Loucy (cell line): ENCODE measurements around the gene MRPL24.

Source experiments
- H2AFZ ChIP-seq: fragments of 200-600 bp; sonication (generic); 2 replicates; pipeline ENCODE4 v1.6.0; 2016; ENCODE audit warnings: antibody characterized with exemption, mild to moderate bottlenecking, low read length, moderate library complexity
- H3F3A ChIP-seq: fragments of 200-600 bp; 2 replicates; pipeline ENCODE4 v1.6.0; 2016; ENCODE audit warnings: antibody characterized with exemption, low read depth, mild to moderate bottlenecking
- H3K27me3 ChIP-seq: fragments of 200-600 bp; sonication (generic); 2 replicates; pipeline ENCODE4 v1.6.1; 2014; ENCODE audit warnings: low read length, mild to moderate bottlenecking; ENCODE audit not compliant: insufficient read depth, poor library complexity, severe bottlenecking
- H3K36me3 ChIP-seq: fragments of 200-600 bp; sonication (generic); 2 replicates; pipeline ENCODE4 v1.6.1; 2016; ENCODE audit warnings: low read length; ENCODE audit not compliant: insufficient read depth
- H3K4me1 ChIP-seq: fragments of 200-600 bp; sonication (generic); 2 replicates; pipeline ENCODE4 v1.5.1; 2014; ENCODE audit warnings: low read length, mild to moderate bottlenecking; ENCODE audit not compliant: insufficient read depth, poor library complexity, severe bottlenecking
- H3K4me2 ChIP-seq: fragments of 200-600 bp; sonication (generic); 2 replicates; pipeline ENCODE4 v1.6.0; 2014; ENCODE audit warnings: antibody characterized with exemption, low read length, low read depth, mild to moderate bottlenecking; ENCODE audit not compliant: poor library complexity, severe bottlenecking
- H3K4me3 ChIP-seq: fragments of 200-600 bp; sonication (generic); 2 replicates; pipeline ENCODE4 v1.5.1; 2014; ENCODE audit warnings: low read length, mild to moderate bottlenecking, mixed read lengths; ENCODE audit not compliant: poor library complexity, severe bottlenecking
- H3K79me2 ChIP-seq: fragments of 200-600 bp; sonication (generic); 2 replicates; pipeline ENCODE4 v1.6.1; 2014; ENCODE audit warnings: low read length; ENCODE audit not compliant: insufficient read depth
- H3K9ac ChIP-seq: fragments of 200-600 bp; sonication (generic); 2 replicates; pipeline ENCODE4 v1.6.0; 2014; ENCODE audit warnings: mild to moderate bottlenecking, low read depth, low read length, moderate library complexity; ENCODE audit not compliant: poor library complexity, severe bottlenecking
- H3K9me2 ChIP-seq: fragments of 200-600 bp; sonication (generic); replicated peaks from 2 replicates; pipeline ENCODE4 v1.6.1; 2016; ENCODE audit warnings: low read depth, low read length, mixed read lengths
- H3K9me3 ChIP-seq: fragments of 200-600 bp; sonication (generic); 2 replicates; pipeline ENCODE4 v1.6.1; 2014; ENCODE audit warnings: mild to moderate bottlenecking, antibody characterized with exemption, low read length, low read depth; ENCODE audit not compliant: insufficient read depth
- H4K20me1 ChIP-seq: fragments of 200-600 bp; sonication (generic); 2 replicates; pipeline ENCODE4 v1.6.0; 2014; ENCODE audit warnings: antibody characterized with exemption, low read length, mild to moderate bottlenecking; ENCODE audit not compliant: insufficient read depth, poor library complexity, severe bottlenecking
- CTCF ChIP-seq: fragments of 200-600 bp; sonication (generic); conservative IDR thresholded peaks from 2 replicates; pipeline ENCODE4 v1.5.1; 2014; ENCODE audit warnings: mild to moderate bottlenecking, antibody characterized with exemption, low read length
- EZH2phosphoT487 ChIP-seq: fragments of 200-600 bp; IDR thresholded peaks from 2 replicates; pipeline ENCODE4 v1.6.1; 2018; ENCODE audit warnings: antibody characterized with exemption, mild to moderate bottlenecking, moderate library complexity, borderline replicate concordance

Gene MRPL24

GRCh38 chr1:156705918-156706656 is 34.8 kb downstream of the MRPL24 start:
- peak overlapping the region; percentile 89 for H2AFZ ChIP-seq

GRCh38 chr1:156705321-156705917 is 35.5 kb downstream of the MRPL24 start, which contains the start of gene CRABP2:
TSS of gene CRABP2 (minus strand) at chr1:156705583. CDS start at chr1:156705446, 137 bp downstream.
- peak within 1 kb of the TSS; percentile 64 for H3K9ac ChIP-seq
- H3K9me2 ChIP-seq, result no peaks in the 10 kb centered on the region
- H3K4me1 ChIP-seq, result peaks cover 17% of the 10 kb centered on the region
- H3K4me3 ChIP-seq, result peak within 1 kb of the TSS; percentile 82
- TF ChIP-seq EZH2phosphoT487 (no peak), CTCF (no peak)
- H3K79me2 ChIP-seq, result no peaks in the 10 kb centered on the region
- H3K9me3 ChIP-seq, result no peaks in the 10 kb centered on the region
- H3K36me3 ChIP-seq, result no peaks in the 10 kb centered on the region
- H3F3A ChIP-seq, result no peaks in the 10 kb centered on the region
- no peaks in the 10 kb centered on the region for H4K20me1 ChIP-seq
- H3K4me2 ChIP-seq, result peak within 1 kb of the TSS; percentile 100
- H3K27me3 ChIP-seq, result no peaks in the 10 kb centered on the region
- H2AFZ ChIP-seq, result peak within 1 kb of the TSS; percentile 89

More at GRCh38 chr1:156705918-156706656, 34.8 kb downstream of the MRPL24 start:
- Histone ChIP-seq H3K36me3 (no peaks in the 10 kb centered on the region), H3K4me1 (peaks cover 17% of the 10 kb centered on the region), H3K9me3 (no peaks in the 10 kb centered on the region), H3K9ac (peak overlapping the region; percentile 64), H3F3A (no peaks in the 10 kb centered on the region), H3K9me2 (no peaks in the 10 kb centered on the region), H4K20me1 (no peaks in the 10 kb centered on the region), H3K4me3 (peak overlapping the region; percentile 82), H3K27me3 (no peaks in the 10 kb centered on the region), H3K4me2 (peak overlapping the region; percentile 100), H3K79me2 (no peaks in the 10 kb centered on the region)
- no peak for TF ChIP-seq EZH2phosphoT487
- TF ChIP-seq CTCF, result peak; percentile 95

GRCh38 chr1:156704930-156705320 is 36.0 kb downstream of the MRPL24 start:
- H3K4me2 ChIP-seq, result peak overlapping the region; percentile 100
- no peak for TF ChIP-seq EZH2phosphoT487
- TF ChIP-seq CTCF, result no peak
- H3K4me1 ChIP-seq, result peaks cover 17% of the 10 kb centered on the region
- H3K27me3 ChIP-seq, result no peaks in the 10 kb centered on the region
- H2AFZ ChIP-seq, result no peak overlapping the region
- peak overlapping the region; percentile 82 for H3K4me3 ChIP-seq
- H3K36me3 ChIP-seq, result no peaks in the 10 kb centered on the region
- no peaks in the 10 kb centered on the region for H4K20me1 ChIP-seq
- H3K79me2 ChIP-seq, result no peaks in the 10 kb centered on the region
- no peaks in the 10 kb centered on the region for H3K9me3 ChIP-seq
- H3K9me2 ChIP-seq, result no peaks in the 10 kb centered on the region
- H3F3A ChIP-seq, result no peaks in the 10 kb centered on the region
- no peak overlapping the region for H3K9ac ChIP-seq
